ENCODE measurements around the gene CENPP.

- TF ChIP-seq, protein P1, sequence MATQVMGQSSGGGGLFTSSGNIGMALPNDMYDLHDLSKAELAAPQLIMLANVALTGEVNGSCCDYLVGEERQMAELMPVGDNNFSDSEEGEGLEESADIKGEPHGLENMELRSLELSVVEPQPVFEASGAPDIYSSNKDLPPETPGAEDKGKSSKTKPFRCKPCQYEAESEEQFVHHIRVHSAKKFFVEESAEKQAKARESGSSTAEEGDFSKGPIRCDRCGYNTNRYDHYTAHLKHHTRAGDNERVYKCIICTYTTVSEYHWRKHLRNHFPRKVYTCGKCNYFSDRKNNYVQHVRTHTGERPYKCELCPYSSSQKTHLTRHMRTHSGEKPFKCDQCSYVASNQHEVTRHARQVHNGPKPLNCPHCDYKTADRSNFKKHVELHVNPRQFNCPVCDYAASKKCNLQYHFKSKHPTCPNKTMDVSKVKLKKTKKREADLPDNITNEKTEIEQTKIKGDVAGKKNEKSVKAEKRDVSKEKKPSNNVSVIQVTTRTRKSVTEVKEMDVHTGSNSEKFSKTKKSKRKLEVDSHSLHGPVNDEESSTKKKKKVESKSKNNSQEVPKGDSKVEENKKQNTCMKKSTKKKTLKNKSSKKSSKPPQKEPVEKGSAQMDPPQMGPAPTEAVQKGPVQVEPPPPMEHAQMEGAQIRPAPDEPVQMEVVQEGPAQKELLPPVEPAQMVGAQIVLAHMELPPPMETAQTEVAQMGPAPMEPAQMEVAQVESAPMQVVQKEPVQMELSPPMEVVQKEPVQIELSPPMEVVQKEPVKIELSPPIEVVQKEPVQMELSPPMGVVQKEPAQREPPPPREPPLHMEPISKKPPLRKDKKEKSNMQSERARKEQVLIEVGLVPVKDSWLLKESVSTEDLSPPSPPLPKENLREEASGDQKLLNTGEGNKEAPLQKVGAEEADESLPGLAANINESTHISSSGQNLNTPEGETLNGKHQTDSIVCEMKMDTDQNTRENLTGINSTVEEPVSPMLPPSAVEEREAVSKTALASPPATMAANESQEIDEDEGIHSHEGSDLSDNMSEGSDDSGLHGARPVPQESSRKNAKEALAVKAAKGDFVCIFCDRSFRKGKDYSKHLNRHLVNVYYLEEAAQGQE (IDR thresholded peaks at IDR 0.05) = no peak
- TF ChIP-seq CTCF (IDR thresholded peaks at IDR 0.05; ENCODE audit: low read depth, low read length, missing input control) = no peak
- TF ChIP-seq, protein P2, sequence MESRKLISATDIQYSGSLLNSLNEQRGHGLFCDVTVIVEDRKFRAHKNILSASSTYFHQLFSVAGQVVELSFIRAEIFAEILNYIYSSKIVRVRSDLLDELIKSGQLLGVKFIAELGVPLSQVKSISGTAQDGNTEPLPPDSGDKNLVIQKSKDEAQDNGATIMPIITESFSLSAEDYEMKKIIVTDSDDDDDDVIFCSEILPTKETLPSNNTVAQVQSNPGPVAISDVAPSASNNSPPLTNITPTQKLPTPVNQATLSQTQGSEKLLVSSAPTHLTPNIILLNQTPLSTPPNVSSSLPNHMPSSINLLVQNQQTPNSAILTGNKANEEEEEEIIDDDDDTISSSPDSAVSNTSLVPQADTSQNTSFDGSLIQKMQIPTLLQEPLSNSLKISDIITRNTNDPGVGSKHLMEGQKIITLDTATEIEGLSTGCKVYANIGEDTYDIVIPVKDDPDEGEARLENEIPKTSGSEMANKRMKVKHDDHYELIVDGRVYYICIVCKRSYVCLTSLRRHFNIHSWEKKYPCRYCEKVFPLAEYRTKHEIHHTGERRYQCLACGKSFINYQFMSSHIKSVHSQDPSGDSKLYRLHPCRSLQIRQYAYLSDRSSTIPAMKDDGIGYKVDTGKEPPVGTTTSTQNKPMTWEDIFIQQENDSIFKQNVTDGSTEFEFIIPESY (IDR thresholded peaks at IDR 0.05) = no peak
- TF ChIP-seq, protein P3, sequence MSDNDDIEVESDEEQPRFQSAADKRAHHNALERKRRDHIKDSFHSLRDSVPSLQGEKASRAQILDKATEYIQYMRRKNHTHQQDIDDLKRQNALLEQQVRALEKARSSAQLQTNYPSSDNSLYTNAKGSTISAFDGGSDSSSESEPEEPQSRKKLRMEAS (IDR thresholded peaks at IDR 0.05) = no peak
- no peak for TF ChIP-seq YY1 (IDR thresholded peaks at IDR 0.05)
- no peak for TF ChIP-seq RXRA (IDR thresholded peaks at IDR 0.05)
- TF ChIP-seq TAF1 (conservative IDR thresholded peaks at IDR 0.05) = no peak
- TF ChIP-seq ATF3 (IDR thresholded peaks at IDR 0.05) = no peak
- TF ChIP-seq JUND (IDR thresholded peaks at IDR 0.05) = no peak
- no peak for TF ChIP-seq HNF4A (conservative IDR thresholded peaks at IDR 0.05)
- TF ChIP-seq GABPA (IDR thresholded peaks at IDR 0.05 in 1 of 2, conservative IDR thresholded peaks at IDR 0.05 in 1 of 2) = no peak
These were observed 80.1 kb downstream of the CENPP start for GRCh38 chr9:92405818-92406217.
